Nucleus accumbens (tissue), 56 donors: ENCODE data around the gene FHOD3.

Experiments
- DNase-seq, 56 donors: peaks; one replicate each; lab custom pipeline; 2025; lab: John Stamatoyannopoulos, UW

FHOD3 gene

GRCh38 chr18:36464126-36464651 is 166.7 kb downstream of the FHOD3 start:
- DNase-seq = no peak

GRCh38 chr18:36465276-36465675 is 167.8 kb downstream of the FHOD3 start:
- no peak for DNase-seq

GRCh38 chr18:36465970-36466369 is 168.5 kb downstream of the FHOD3 start:
- DNase-seq = no peak

GRCh38 chr18:36467614-36468013 is 170.1 kb downstream of the FHOD3 start:
- no peak for DNase-seq

GRCh38 chr18:36468161-36468560 is 170.6 kb downstream of the FHOD3 start:
- DNase-seq = no peak

- no peak for DNase-seq
These were observed 171.9 kb downstream of the FHOD3 start for GRCh38 chr18:36469461-36469860.

- DNase-seq = peak in 8 of 56 donors; percentile 5 to 33 (median 12)
These were observed 173.4 kb downstream of the FHOD3 start for GRCh38 chr18:36470896-36471295.

GRCh38 chr18:36471393-36471792 is 173.9 kb downstream of the FHOD3 start:
- DNase-seq = peak in 1 of 56 donors; percentile 1

- no peak for DNase-seq
These were observed 178.9 kb downstream of the FHOD3 start for GRCh38 chr18:36476433-36476832.

GRCh38 chr18:36477776-36478175 is 180.3 kb downstream of the FHOD3 start:
- no peak for DNase-seq

GRCh38 chr18:36481201-36481657 is 183.7 kb downstream of the FHOD3 start:
- DNase-seq = no peak

GRCh38 chr18:36481935-36482334 is 184.4 kb downstream of the FHOD3 start:
- DNase-seq = no peak

GRCh38 chr18:36484591-36484990 is 187.1 kb downstream of the FHOD3 start:
- DNase-seq = no peak

- no peak for DNase-seq
These were observed 188.3 kb downstream of the FHOD3 start for GRCh38 chr18:36485772-36486171.

- no peak for DNase-seq
These were observed 190.6 kb downstream of the FHOD3 start for GRCh38 chr18:36488131-36488530.

- DNase-seq = no peak
These were observed 193.4 kb downstream of the FHOD3 start for GRCh38 chr18:36490897-36491296.

- no peak for DNase-seq
These were observed 195.3 kb downstream of the FHOD3 start for GRCh38 chr18:36492604-36493329.

GRCh38 chr18:36493349-36494159 is 196.0 kb downstream of the FHOD3 start:
- no peak for DNase-seq

GRCh38 chr18:36494160-36494437 is 196.6 kb downstream of the FHOD3 start:
- no peak for DNase-seq

GRCh38 chr18:36496022-36496421 is 198.5 kb downstream of the FHOD3 start:
- no peak for DNase-seq

GRCh38 chr18:36499938-36500337 is 202.4 kb downstream of the FHOD3 start:
- DNase-seq = no peak

GRCh38 chr18:36501100-36501499 is 203.6 kb downstream of the FHOD3 start:
- peak in 2 of 56 donors; percentile 3 to 4 for DNase-seq
